Measurements from ENCODE around the gene BRMS1L. TPM values are rescaled to one million over a fixed set of nuclear protein-coding genes. Genes with fewer than 3 reads are reported as not detected.

Gene BRMS1L
- total RNA-seq, 1 experiment from 2014 or later = 5.3 TPM

GRCh38 chr14:35865611-35866324 is 39.6 kb downstream of the BRMS1L start:
- DNase-seq (ENCODE audit: low read depth) = no peak

GRCh38 chr14:35866595-35867279 is 40.6 kb downstream of the BRMS1L start:
- no peak for DNase-seq (ENCODE audit: low read depth)

- DNase-seq (ENCODE audit: low read depth) = no peak
Observed at GRCh38 chr14:35867280-35867629, 41.1 kb downstream of the BRMS1L start.

- DNase-seq (ENCODE audit: low read depth) = no peak
Observed at GRCh38 chr14:35875296-35875695, 49.2 kb downstream of the BRMS1L start.

- no peak for DNase-seq (ENCODE audit: low read depth)
Observed at GRCh38 chr14:35877276-35877675, 51.1 kb downstream of the BRMS1L start.

GRCh38 chr14:35878272-35879150 is 52.4 kb downstream of the BRMS1L start:
- DNase-seq (ENCODE audit: low read depth) = peak; percentile 86

GRCh38 chr14:35879151-35879648 is 53.1 kb downstream of the BRMS1L start:
- peak; percentile 29 for DNase-seq (ENCODE audit: low read depth)

- peak; percentile 11 for DNase-seq (ENCODE audit: low read depth)
Observed at GRCh38 chr14:35879654-35880249, 53.6 kb downstream of the BRMS1L start.

- no peak for DNase-seq (ENCODE audit: low read depth)
Observed at GRCh38 chr14:35881280-35881679, 55.1 kb downstream of the BRMS1L start.

- peak; percentile 24 for DNase-seq (ENCODE audit: low read depth)
Observed at GRCh38 chr14:35883677-35884293, 57.6 kb downstream of the BRMS1L start.

GRCh38 chr14:35890308-35890707 is 64.2 kb downstream of the BRMS1L start:
- DNase-seq (ENCODE audit: low read depth) = no peak

GRCh38 chr14:35895256-35895655 is 69.1 kb downstream of the BRMS1L start:
- no peak for DNase-seq (ENCODE audit: low read depth)

- no peak for DNase-seq (ENCODE audit: low read depth)
Observed at GRCh38 chr14:35897616-35898111, 71.5 kb downstream of the BRMS1L start.

- DNase-seq (ENCODE audit: low read depth) = no peak
Observed at GRCh38 chr14:35898217-35898775, 72.2 kb downstream of the BRMS1L start.

GRCh38 chr14:35900741-35901140 is 74.6 kb downstream of the BRMS1L start:
- no peak for DNase-seq (ENCODE audit: low read depth)

- no peak for DNase-seq (ENCODE audit: low read depth)
Observed at GRCh38 chr14:35909665-35910064, 83.5 kb downstream of the BRMS1L start.

- no peak for DNase-seq (ENCODE audit: low read depth)
Observed at GRCh38 chr14:35910191-35910590, 84.1 kb downstream of the BRMS1L start.

- no peak for DNase-seq (ENCODE audit: low read depth)
Observed at GRCh38 chr14:35911097-35911496, 85.0 kb downstream of the BRMS1L start.

- no peak for DNase-seq (ENCODE audit: low read depth)
Observed at GRCh38 chr14:35915185-35915584, 89.0 kb downstream of the BRMS1L start.

GRCh38 chr14:35915775-35916174 is 89.6 kb downstream of the BRMS1L start:
- DNase-seq (ENCODE audit: low read depth) = no peak

Measured in RPMI7951 (cell line).